Esophagus muscularis mucosa (tissue), 3 donors: ENCODE data around the gene IMMT.

Experiments
- CTCF ChIP-seq, 3 experiments: fragments of 200-600 bp in 2 of 3; fragments of 450-650 bp in 1 of 3; sonication (generic) in 2 of 3; IDR thresholded peaks; one replicate each; pipeline ENCODE4 v1.5.1; 2017 to 2019; ENCODE audit warnings: antibody characterized with exemption in 3 of 3, mild to moderate bottlenecking in 2 of 3, moderate library complexity in 1 of 3
- POLR2AphosphoS5 ChIP-seq, 2 donors: sonication (generic); formaldehyde crosslinking; IDR thresholded peaks; one replicate each; pipeline ENCODE4 v1.6.1; 2017; ENCODE audit warnings: antibody characterized with exemption in 2 of 2

GRCh38 chr2:86170449-86170848 is 24.8 kb downstream of the IMMT start:
- TF ChIP-seq POLR2AphosphoS5 (IDR thresholded peaks at IDR 0.05): no peak
- TF ChIP-seq CTCF (IDR thresholded peaks at IDR 0.05): no peak
